HCT116 (cell line): ENCODE measurements around the gene MAPK14. TPM values are rescaled to one million over a fixed set of nuclear protein-coding genes. Genes with fewer than 3 reads are reported as not detected.

Source experiments
- ATAC-seq: fragments of 200-7000 bp; cut with Tn5 transposase; 2 replicates; pipeline ENCODE4 v1.9.1; 2020; ENCODE audit warnings: mild to moderate bottlenecking, moderate library complexity
- BruUV-seq: library from RNA; stranded (reverse); fragments of 400-500 nt; replicated peaks from 2 replicates; lab custom pipeline; 2021; lab: Mats Ljungman, UMichigan
- CTCF ChIA-PET: fragments of 300-600 bp; sonication (Branson Sonifier 250); formaldehyde crosslinking; loops from one replicate; lab custom pipeline; 2021; ENCODE audit warnings: antibody characterized with exemption; lab: Charles Lee
- POLR2A ChIA-PET: fragments of 300-600, 350-600 bp; sonication (Branson Sonifier 250); formaldehyde crosslinking; loops from one replicate; lab custom pipeline; 2021; ENCODE audit warnings: antibody characterized with exemption; lab: Charles Lee
- RAD21 ChIA-PET, 2 experiments: fragments of 300-600 bp; sonication (Branson Sonifier 250); formaldehyde crosslinking; loops; one replicate each; lab custom pipeline; 2023; ENCODE audit warnings: low total read pairs in 2 of 2; ENCODE audit not compliant: uncharacterized antibody in 2 of 2, unreplicated experiment in 2 of 2, low non-redundant PET in 1 of 2; lab: Charles Lee
- DNase-seq: peaks from one replicate; pipeline ENCODE4 v3.0.0-alpha.2; 2010; ENCODE audit warnings: low read depth, low spot score
- H2AFZ ChIP-seq: fragments of 200-600 bp; shearing (Covaris generic), sonication (generic); 2 replicates; pipeline ENCODE4 v1.6.1; 2017; ENCODE audit warnings: low read depth, mixed run types, mixed read lengths, antibody characterized with exemption, low read length; ENCODE audit not compliant: poor library complexity, severe bottlenecking
- H3K27ac ChIP-seq: 2 replicates; pipeline ENCODE4 v1.5.1; 2012; ENCODE audit warnings: low read depth, low read length
- H3K27me3 ChIP-seq: fragments of 200-600 bp; sonication (generic); 2 replicates; pipeline ENCODE4 v1.6.1; 2016; ENCODE audit warnings: mixed run types, low read length, mixed read lengths; ENCODE audit not compliant: insufficient read depth
- H3K36me3 ChIP-seq, 2 experiments: fragments of 200-500 bp in 1 of 2; fragments of 200-600 bp in 1 of 2; sonication (Bioruptor generic) in 1 of 2; sonication (generic) in 1 of 2; 2 replicates each; pipeline versions ENCODE4 v1.5.1 to v1.6.1; 2014 to 2016; ENCODE audit warnings: low read length in 2 of 2, inconsistent platforms in 1 of 2, mixed read lengths in 1 of 2, mixed run types in 1 of 2; ENCODE audit not compliant: insufficient read depth in 2 of 2, control insufficient read depth in 1 of 2
- H3K4me1 ChIP-seq, 2 experiments: fragments of 200-600 bp in 1 of 2; sonication (generic) in 1 of 2; 2 replicates each; pipeline versions ENCODE4 v1.5.1 to v1.6.1; 2012 to 2017; ENCODE audit warnings: low read length in 2 of 2, inconsistent platforms in 1 of 2, mild to moderate bottlenecking in 1 of 2, mixed read lengths in 1 of 2, mixed run types in 1 of 2, moderate library complexity in 1 of 2; ENCODE audit not compliant: insufficient read depth in 2 of 2, control insufficient read depth in 1 of 2
- H3K4me2 ChIP-seq: fragments of 200-600 bp; sonication (generic); 2 replicates; pipeline ENCODE4 v1.6.1; 2017; ENCODE audit warnings: mixed run types, low read length, mixed read lengths
- H3K4me3 ChIP-seq, 2 experiments: fragments of 200-600 bp in 1 of 2; sonication (generic) in 1 of 2; replicated peaks in 1 of 2; 2 replicates each; pipeline ENCODE4 v1.5.1; 2011 to 2016; ENCODE audit warnings: low read length in 2 of 2, control low read depth in 1 of 2, low read depth in 1 of 2, mild to moderate bottlenecking in 1 of 2, mixed read lengths in 1 of 2, mixed run types in 1 of 2
- H3K79me2 ChIP-seq: fragments of 200-600 bp; sonication (generic); 2 replicates; pipeline ENCODE4 v1.6.1; 2017; ENCODE audit warnings: mild to moderate bottlenecking, mixed run types, low read length, moderate library complexity, mixed read lengths; ENCODE audit not compliant: insufficient read depth
- H3K9ac ChIP-seq: fragments of 200-600 bp; sonication (generic); 2 replicates; pipeline ENCODE4 v1.6.1; 2016; ENCODE audit warnings: low read length, mixed read lengths
- H3K9me2 ChIP-seq: fragments of 200-600 bp; sonication (generic), shearing (Covaris generic); 2 replicates; pipeline ENCODE4 v1.6.1; 2017; ENCODE audit warnings: mixed run types, mild to moderate bottlenecking, moderate library complexity; ENCODE audit not compliant: insufficient read depth
- H3K9me3 ChIP-seq, 2 experiments: fragments of 200-500 bp in 1 of 2; fragments of 200-600 bp in 1 of 2; sonication (Bioruptor generic) in 1 of 2; sonication (generic) in 1 of 2; 2 replicates each; pipeline ENCODE4 v1.6.1; 2014 to 2017; ENCODE audit warnings: low read length in 2 of 2, mixed read lengths in 2 of 2, inconsistent platforms in 1 of 2, low read depth in 1 of 2, mild to moderate bottlenecking in 1 of 2, mixed run types in 1 of 2, moderate library complexity in 1 of 2; ENCODE audit not compliant: control insufficient read depth in 1 of 2, insufficient read depth in 1 of 2
- H4K20me1 ChIP-seq: fragments of 200-600 bp; sonication (generic), shearing (Covaris generic); 2 replicates; pipeline ENCODE4 v1.6.1; 2017; ENCODE audit warnings: mixed run types, mild to moderate bottlenecking, moderate library complexity; ENCODE audit not compliant: insufficient read depth
- CBX3 ChIP-seq: IDR thresholded peaks from 2 replicates; pipeline ENCODE4 v1.6.1; 2012; ENCODE audit warnings: low read depth
- ELF1 ChIP-seq: IDR thresholded peaks from 2 replicates; pipeline ENCODE4 v1.6.1; 2012; ENCODE audit warnings: low read depth, borderline replicate concordance
- EZH2 ChIP-seq: fragments of 200-600 bp; sonication (generic); IDR thresholded peaks from 2 replicates; pipeline ENCODE4 v1.6.1; 2017; ENCODE audit warnings: antibody characterized with exemption, mixed run types
- EZH2phosphoT487 ChIP-seq: fragments of 200-600 bp; IDR thresholded peaks from 2 replicates; pipeline ENCODE4 v1.6.1; 2018; ENCODE audit warnings: antibody characterized with exemption, borderline replicate concordance
- FOSL1 ChIP-seq: IDR thresholded peaks from 2 replicates; pipeline ENCODE4 v1.6.1; 2012; ENCODE audit warnings: low read depth
- JUND ChIP-seq: IDR thresholded peaks from 2 replicates; pipeline ENCODE4 v1.6.1; 2012
- POLR2AphosphoS5 ChIP-seq: IDR thresholded peaks from 2 replicates; pipeline ENCODE4 v1.6.1; 2011; ENCODE audit warnings: mild to moderate bottlenecking, low read depth, low read length, moderate library complexity
- SIN3A ChIP-seq: IDR thresholded peaks from 2 replicates; pipeline ENCODE4 v1.6.1; 2012; ENCODE audit warnings: low read depth
- SP1 ChIP-seq: IDR thresholded peaks from 2 replicates; pipeline ENCODE4 v1.6.1; 2012; ENCODE audit warnings: low read depth
- SRF ChIP-seq: IDR thresholded peaks from 2 replicates; pipeline ENCODE4 v1.6.1; 2012; ENCODE audit warnings: low read depth
- TCF7L2 ChIP-seq: IDR thresholded peaks from 2 replicates; pipeline ENCODE4 v1.7.0; 2011; ENCODE audit warnings: borderline replicate concordance, inconsistent platforms; ENCODE audit not compliant: insufficient read depth, insufficient read length; ENCODE audit errors: extremely low read depth
- ZFX ChIP-seq: fragments of 450-650 bp; IDR thresholded peaks from 2 replicates; pipeline ENCODE4 v1.6.1; 2017
- ZNF274 ChIP-seq: fragments of 200-500 bp; sonication (Bioruptor generic); IDR thresholded peaks from 2 replicates; pipeline ENCODE4 v1.6.1; 2014; ENCODE audit warnings: mild to moderate bottlenecking, low read depth, low read length, inconsistent platforms
- intact Hi-C: fragments of 100-400 bp; cut with micrococcal nuclease; formaldehyde crosslinking; loops from 2 replicates; pipeline ENCODE4 v1.10.0; 2022
- total RNA-seq: library from RNA; stranded (reverse); gene quantifications from one replicate; pipeline ENCODE4 v1.2.1, GENCODE V29; 2021; ENCODE audit not compliant: unreplicated experiment
- TF ChIP-seq, protein P1 (sequence below): IDR thresholded peaks from 2 replicates; pipeline ENCODE4 v1.6.1; 2012; ENCODE audit warnings: low read depth
- TF ChIP-seq, protein P2 (sequence below), 3 experiments: fragments of 200-600 bp in 1 of 3; sonication (generic) in 1 of 3; IDR thresholded peaks in 2 of 3; conservative IDR thresholded peaks in 1 of 3; 2 replicates each; pipeline ENCODE4 v1.5.1; 2012 to 2017; ENCODE audit warnings: low read depth in 2 of 3, low read length in 2 of 3, antibody characterized with exemption in 1 of 3, borderline replicate concordance in 1 of 3, control low read depth in 1 of 3, mild to moderate bottlenecking in 1 of 3, mixed read lengths in 1 of 3, mixed run types in 1 of 3, moderate library complexity in 1 of 3; ENCODE audit not compliant: insufficient read depth in 1 of 3
- TF ChIP-seq, protein P3 (sequence below): IDR thresholded peaks from 2 replicates; pipeline ENCODE4 v1.6.1; 2012

MAPK14 gene
- total RNA-seq, 1 experiment from 2014 or later, result 34.2 TPM

DNA sequence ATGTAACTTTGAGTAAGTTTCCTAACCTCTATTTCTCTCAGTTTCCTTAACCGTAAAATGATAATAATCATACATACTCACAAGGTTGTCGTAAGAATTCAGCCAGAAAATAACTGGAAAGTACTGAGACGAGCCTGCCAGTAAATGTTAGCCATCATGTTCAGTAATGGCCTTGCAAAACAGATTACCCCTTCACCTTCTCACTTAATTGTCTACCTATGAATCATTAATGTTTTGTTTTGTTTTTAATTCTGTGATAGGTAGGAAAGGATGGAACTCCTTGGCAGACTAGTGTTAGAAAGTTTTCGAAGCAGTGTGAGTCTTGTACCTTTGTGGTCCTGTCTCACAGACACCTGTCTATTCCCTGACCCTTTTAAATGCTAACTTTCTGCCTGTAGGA, 50.6 kb downstream of the MAPK14 start:
- H3K4me3 ChIP-seq, result no peak overlapping the region
- no peak overlapping the region for H3K4me2 ChIP-seq
- H3K9ac ChIP-seq, result no peak overlapping the region
- RAD21 ChIA-PET, result interaction anchor here in 1 of 2 experiments (1.3 kb wide), 1 partner anchor 17 kb away, joined by 3 read pairs; no protein-coding TSS in a partner anchor
- no TSS peak for BruUV-seq
- no peak for TF ChIP-seq JUND
- TF ChIP-seq TCF7L2, result no peak
- no peak for TF ChIP-seq CBX3
- no peak for TF ChIP-seq SRF
- no peak for TF ChIP-seq SIN3A
- no peak for TF ChIP-seq FOSL1
- TF ChIP-seq, protein P1, sequence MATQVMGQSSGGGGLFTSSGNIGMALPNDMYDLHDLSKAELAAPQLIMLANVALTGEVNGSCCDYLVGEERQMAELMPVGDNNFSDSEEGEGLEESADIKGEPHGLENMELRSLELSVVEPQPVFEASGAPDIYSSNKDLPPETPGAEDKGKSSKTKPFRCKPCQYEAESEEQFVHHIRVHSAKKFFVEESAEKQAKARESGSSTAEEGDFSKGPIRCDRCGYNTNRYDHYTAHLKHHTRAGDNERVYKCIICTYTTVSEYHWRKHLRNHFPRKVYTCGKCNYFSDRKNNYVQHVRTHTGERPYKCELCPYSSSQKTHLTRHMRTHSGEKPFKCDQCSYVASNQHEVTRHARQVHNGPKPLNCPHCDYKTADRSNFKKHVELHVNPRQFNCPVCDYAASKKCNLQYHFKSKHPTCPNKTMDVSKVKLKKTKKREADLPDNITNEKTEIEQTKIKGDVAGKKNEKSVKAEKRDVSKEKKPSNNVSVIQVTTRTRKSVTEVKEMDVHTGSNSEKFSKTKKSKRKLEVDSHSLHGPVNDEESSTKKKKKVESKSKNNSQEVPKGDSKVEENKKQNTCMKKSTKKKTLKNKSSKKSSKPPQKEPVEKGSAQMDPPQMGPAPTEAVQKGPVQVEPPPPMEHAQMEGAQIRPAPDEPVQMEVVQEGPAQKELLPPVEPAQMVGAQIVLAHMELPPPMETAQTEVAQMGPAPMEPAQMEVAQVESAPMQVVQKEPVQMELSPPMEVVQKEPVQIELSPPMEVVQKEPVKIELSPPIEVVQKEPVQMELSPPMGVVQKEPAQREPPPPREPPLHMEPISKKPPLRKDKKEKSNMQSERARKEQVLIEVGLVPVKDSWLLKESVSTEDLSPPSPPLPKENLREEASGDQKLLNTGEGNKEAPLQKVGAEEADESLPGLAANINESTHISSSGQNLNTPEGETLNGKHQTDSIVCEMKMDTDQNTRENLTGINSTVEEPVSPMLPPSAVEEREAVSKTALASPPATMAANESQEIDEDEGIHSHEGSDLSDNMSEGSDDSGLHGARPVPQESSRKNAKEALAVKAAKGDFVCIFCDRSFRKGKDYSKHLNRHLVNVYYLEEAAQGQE, result no peak
- no peak for TF ChIP-seq EZH2phosphoT487
- no peak for TF ChIP-seq SP1
- no peak for TF ChIP-seq ZNF274
- no peak for TF ChIP-seq ELF1
- TF ChIP-seq POLR2AphosphoS5, result no peak
- TF ChIP-seq EZH2, result no peak
- TF ChIP-seq, protein P2, sequence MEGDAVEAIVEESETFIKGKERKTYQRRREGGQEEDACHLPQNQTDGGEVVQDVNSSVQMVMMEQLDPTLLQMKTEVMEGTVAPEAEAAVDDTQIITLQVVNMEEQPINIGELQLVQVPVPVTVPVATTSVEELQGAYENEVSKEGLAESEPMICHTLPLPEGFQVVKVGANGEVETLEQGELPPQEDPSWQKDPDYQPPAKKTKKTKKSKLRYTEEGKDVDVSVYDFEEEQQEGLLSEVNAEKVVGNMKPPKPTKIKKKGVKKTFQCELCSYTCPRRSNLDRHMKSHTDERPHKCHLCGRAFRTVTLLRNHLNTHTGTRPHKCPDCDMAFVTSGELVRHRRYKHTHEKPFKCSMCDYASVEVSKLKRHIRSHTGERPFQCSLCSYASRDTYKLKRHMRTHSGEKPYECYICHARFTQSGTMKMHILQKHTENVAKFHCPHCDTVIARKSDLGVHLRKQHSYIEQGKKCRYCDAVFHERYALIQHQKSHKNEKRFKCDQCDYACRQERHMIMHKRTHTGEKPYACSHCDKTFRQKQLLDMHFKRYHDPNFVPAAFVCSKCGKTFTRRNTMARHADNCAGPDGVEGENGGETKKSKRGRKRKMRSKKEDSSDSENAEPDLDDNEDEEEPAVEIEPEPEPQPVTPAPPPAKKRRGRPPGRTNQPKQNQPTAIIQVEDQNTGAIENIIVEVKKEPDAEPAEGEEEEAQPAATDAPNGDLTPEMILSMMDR (IDR thresholded peaks at IDR 0.05 in 2 of 3, conservative IDR thresholded peaks at IDR 0.05 in 1 of 3; ENCODE audit: borderline replicate concordance in 1 of 3, insufficient read depth in 1 of 3, low read depth in 2 of 3, low read length in 2 of 3), result no peak
- TF ChIP-seq, protein P3, sequence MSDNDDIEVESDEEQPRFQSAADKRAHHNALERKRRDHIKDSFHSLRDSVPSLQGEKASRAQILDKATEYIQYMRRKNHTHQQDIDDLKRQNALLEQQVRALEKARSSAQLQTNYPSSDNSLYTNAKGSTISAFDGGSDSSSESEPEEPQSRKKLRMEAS, result no peak
- no peak for TF ChIP-seq ZFX
- TF ChIP-seq, all 23 proteins: peak for 0
- no peak overlapping the region for H2AFZ ChIP-seq
- H3K27ac ChIP-seq, result no peak overlapping the region
- CTCF ChIA-PET, result interaction anchor here (1.1 kb wide), 1 partner anchor 12 kb away, joined by 3 read pairs; no protein-coding TSS in a partner anchor
- peaks cover 2 to 15% of the 10 kb centered on the region in 2 experiments; a peak in 2 of 4 replicates for H3K36me3 ChIP-seq
- intact Hi-C loops, result no loop called here
- ATAC-seq (no peak), DNase-seq (no peak)
- POLR2A ChIA-PET, result no interaction called here
- H3K9me2 ChIP-seq, result no peaks in the 10 kb centered on the region
- H3K27me3 ChIP-seq, result no peaks in the 10 kb centered on the region
- 0 out of 4 replicates have a peak, but pooled peaks cover 0 to 9% of the 10 kb centered on the region in 2 experiments for H3K9me3 ChIP-seq
- no peaks in the 10 kb centered on the region for H3K4me1 ChIP-seq
- H4K20me1 ChIP-seq, result no peaks in the 10 kb centered on the region
- H3K79me2 ChIP-seq, result no peaks in the 10 kb centered on the region
